ENCODE measurements around the gene TTC24. TPM values are rescaled to one million over a fixed set of nuclear protein-coding genes. Genes with fewer than 3 reads are reported as not detected.
A peak's percentile ranks its signal among the peaks of the same experiment; 100 is the strongest.

TTC24 gene
- total RNA-seq, 1 donor from 2014 or later = not detected

- Mint-ChIP-seq H3K27me3 (ENCODE audit: low read depth) (no peaks in the 10 kb centered on the region), H3K4me3 (ENCODE audit: unreplicated experiment) (no peak overlapping the region), H3K27ac (ENCODE audit: unreplicated experiment) (no peak overlapping the region), H3K4me1 (ENCODE audit: low read depth) (peaks cover 4% of the 10 kb centered on the region), H3K36me3 (ENCODE audit: low read depth) (peaks cover 2% of the 10 kb centered on the region), H3K9me3 (ENCODE audit: low read depth) (no peaks in the 10 kb centered on the region)
- no peak for DNase-seq (ENCODE audit: low spot score)
- TF ChIP-seq, protein P1, sequence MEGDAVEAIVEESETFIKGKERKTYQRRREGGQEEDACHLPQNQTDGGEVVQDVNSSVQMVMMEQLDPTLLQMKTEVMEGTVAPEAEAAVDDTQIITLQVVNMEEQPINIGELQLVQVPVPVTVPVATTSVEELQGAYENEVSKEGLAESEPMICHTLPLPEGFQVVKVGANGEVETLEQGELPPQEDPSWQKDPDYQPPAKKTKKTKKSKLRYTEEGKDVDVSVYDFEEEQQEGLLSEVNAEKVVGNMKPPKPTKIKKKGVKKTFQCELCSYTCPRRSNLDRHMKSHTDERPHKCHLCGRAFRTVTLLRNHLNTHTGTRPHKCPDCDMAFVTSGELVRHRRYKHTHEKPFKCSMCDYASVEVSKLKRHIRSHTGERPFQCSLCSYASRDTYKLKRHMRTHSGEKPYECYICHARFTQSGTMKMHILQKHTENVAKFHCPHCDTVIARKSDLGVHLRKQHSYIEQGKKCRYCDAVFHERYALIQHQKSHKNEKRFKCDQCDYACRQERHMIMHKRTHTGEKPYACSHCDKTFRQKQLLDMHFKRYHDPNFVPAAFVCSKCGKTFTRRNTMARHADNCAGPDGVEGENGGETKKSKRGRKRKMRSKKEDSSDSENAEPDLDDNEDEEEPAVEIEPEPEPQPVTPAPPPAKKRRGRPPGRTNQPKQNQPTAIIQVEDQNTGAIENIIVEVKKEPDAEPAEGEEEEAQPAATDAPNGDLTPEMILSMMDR (IDR thresholded peaks at IDR 0.05) = no peak
These were observed 25.6 kb upstream of the TTC24 start for GRCh38 chr1:156553860-156554485.

DNA sequence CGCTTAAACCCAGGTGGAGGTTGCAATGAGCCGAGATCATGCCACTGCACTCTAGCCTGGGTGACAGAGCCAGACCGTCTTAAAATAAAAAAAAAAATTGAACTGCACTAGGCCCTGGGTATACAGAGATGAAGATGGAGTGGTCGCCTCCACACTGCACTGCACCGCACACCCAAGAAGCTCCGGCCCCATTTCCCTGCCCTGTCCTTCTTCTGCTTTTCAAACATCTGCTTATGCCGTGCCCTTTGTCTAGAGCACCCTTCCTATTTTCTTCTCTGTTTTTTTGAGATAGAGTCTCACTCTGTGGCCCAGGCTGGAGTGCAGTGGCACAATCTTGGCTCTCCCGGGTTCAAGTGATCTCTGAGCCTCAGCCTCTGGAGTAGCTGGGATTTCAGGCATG, 24.6 kb upstream of the TTC24 start:
- TF ChIP-seq, protein P1 (IDR thresholded peaks at IDR 0.05) = no peak
- H3K36me3 Mint-ChIP-seq (ENCODE audit: low read depth) = peaks cover 2% of the 10 kb centered on the region
- no peak overlapping the region for H3K27ac Mint-ChIP-seq (ENCODE audit: unreplicated experiment)
- H3K9me3 Mint-ChIP-seq (ENCODE audit: low read depth) = no peaks in the 10 kb centered on the region
- H3K4me3 Mint-ChIP-seq (ENCODE audit: unreplicated experiment) = no peak overlapping the region
- DNase-seq (ENCODE audit: low spot score) = no peak
- H3K4me1 Mint-ChIP-seq (ENCODE audit: low read depth) = peaks cover 4% of the 10 kb centered on the region
- H3K27me3 Mint-ChIP-seq (ENCODE audit: low read depth) = no peaks in the 10 kb centered on the region

- TF ChIP-seq, protein P1 (IDR thresholded peaks at IDR 0.05) = no peak
- Mint-ChIP-seq H3K27me3 (ENCODE audit: low read depth) (no peaks in the 10 kb centered on the region), H3K27ac (ENCODE audit: unreplicated experiment) (peak overlapping the region; percentile 34), H3K4me3 (ENCODE audit: unreplicated experiment) (no peak overlapping the region), H3K4me1 (ENCODE audit: low read depth) (peaks cover 4% of the 10 kb centered on the region), H3K9me3 (ENCODE audit: low read depth) (no peaks in the 10 kb centered on the region), H3K36me3 (ENCODE audit: low read depth) (peaks cover 2% of the 10 kb centered on the region)
- DNase-seq (ENCODE audit: low spot score) = no peak
These were observed 23.8 kb upstream of the TTC24 start for GRCh38 chr1:156555715-156556114.

GRCh38 chr1:156556354-156556753, 23.2 kb upstream of the TTC24 start:
- H3K27ac Mint-ChIP-seq (ENCODE audit: unreplicated experiment) = no peak overlapping the region
- peaks cover 2% of the 10 kb centered on the region for H3K36me3 Mint-ChIP-seq (ENCODE audit: low read depth)
- DNase-seq (ENCODE audit: low spot score) = peak; percentile 75
- peaks cover 4% of the 10 kb centered on the region for H3K4me1 Mint-ChIP-seq (ENCODE audit: low read depth)
- H3K9me3 Mint-ChIP-seq (ENCODE audit: low read depth) = no peaks in the 10 kb centered on the region
- no peaks in the 10 kb centered on the region for H3K27me3 Mint-ChIP-seq (ENCODE audit: low read depth)
- H3K4me3 Mint-ChIP-seq (ENCODE audit: unreplicated experiment) = no peak overlapping the region
- TF ChIP-seq, protein P1 (IDR thresholded peaks at IDR 0.05) = no peak

GRCh38 chr1:156559086-156559796, 20.3 kb upstream of the TTC24 start:
- Mint-ChIP-seq H3K4me3 (ENCODE audit: unreplicated experiment) (no peak overlapping the region), H3K27ac (ENCODE audit: unreplicated experiment) (no peak overlapping the region)

More at GRCh38 chr1:156559086-156559796, 20.3 kb upstream of the TTC24 start:
- Mint-ChIP-seq H3K4me1 (ENCODE audit: low read depth) (peaks cover 4% of the 10 kb centered on the region), H3K27me3 (ENCODE audit: low read depth) (no peaks in the 10 kb centered on the region), H3K36me3 (ENCODE audit: low read depth) (no peaks in the 10 kb centered on the region), H3K9me3 (ENCODE audit: low read depth) (no peaks in the 10 kb centered on the region)
- TF ChIP-seq, protein P1 (IDR thresholded peaks at IDR 0.05) = no peak
- no peak for DNase-seq (ENCODE audit: low spot score)
